Skin epidermis (tissue), 12 donors: ENCODE data around the gene BEAN1.

Source experiments
- H3K27ac ChIP-seq, 21 experiments: fragments of 200-600 bp; sonication (generic) in 11 of 21; one replicate each; pipeline ENCODE4 v1.5.0; 2020; ENCODE audit warnings: mild to moderate bottlenecking in 3 of 21, inconsistent platforms in 2 of 21, moderate library complexity in 2 of 21
- H3K4me3 ChIP-seq, 7 experiments: fragments of 200-600 bp; sonication (generic) in 2 of 7; one replicate each; pipeline ENCODE4 v1.5.0; 2020; ENCODE audit warnings: inconsistent platforms in 2 of 7, mild to moderate bottlenecking in 2 of 7, moderate library complexity in 1 of 7

The BEAN1 gene

GRCh38 chr16:66391726-66392670, 35.1 kb upstream of the BEAN1 start:
- Histone ChIP-seq H3K27ac (no peak overlapping the region), H3K4me3 (no peak overlapping the region)

GRCh38 chr16:66395806-66396555, 31.1 kb upstream of the BEAN1 start:
- Histone ChIP-seq H3K27ac (no peak overlapping the region), H3K4me3 (no peak overlapping the region)

GRCh38 chr16:66397736-66398433, 29.2 kb upstream of the BEAN1 start:
- Histone ChIP-seq H3K27ac (no peak overlapping the region), H3K4me3 (no peak overlapping the region)

- H3K27ac ChIP-seq = no peak overlapping the region
Observed at GRCh38 chr16:66399031-66399430, 28.1 kb upstream of the BEAN1 start.

GRCh38 chr16:66399930-66400329, 27.2 kb upstream of the BEAN1 start:
- H3K27ac ChIP-seq = no peak overlapping the region

More at GRCh38 chr16:66399031-66399430, 28.1 kb upstream of the BEAN1 start:
- H3K4me3 ChIP-seq = no peak overlapping the region

GRCh38 chr16:66400503-66401380, 26.4 kb upstream of the BEAN1 start:
- no peak overlapping the region for H3K27ac ChIP-seq
- H3K4me3 ChIP-seq = no peak overlapping the region

More at GRCh38 chr16:66399930-66400329, 27.2 kb upstream of the BEAN1 start:
- H3K4me3 ChIP-seq = no peak overlapping the region

GRCh38 chr16:66401610-66402009, 25.5 kb upstream of the BEAN1 start:
- no peak overlapping the region for H3K27ac ChIP-seq
- H3K4me3 ChIP-seq = no peak overlapping the region

GRCh38 chr16:66402166-66402565, 24.9 kb upstream of the BEAN1 start:
- Histone ChIP-seq H3K4me3 (no peak overlapping the region), H3K27ac (no peak overlapping the region)

- Histone ChIP-seq H3K27ac (no peak overlapping the region), H3K4me3 (no peak overlapping the region)
Observed at GRCh38 chr16:66402591-66403230, 24.4 kb upstream of the BEAN1 start.

- no peak overlapping the region for H3K27ac ChIP-seq
- no peak overlapping the region for H3K4me3 ChIP-seq
Observed at GRCh38 chr16:66403531-66404145, 23.5 kb upstream of the BEAN1 start.

- H3K27ac ChIP-seq = no peak overlapping the region
- H3K4me3 ChIP-seq = no peak overlapping the region
Observed at GRCh38 chr16:66405057-66405783, 21.9 kb upstream of the BEAN1 start.

GRCh38 chr16:66406534-66407221, 20.4 kb upstream of the BEAN1 start:
- H3K27ac ChIP-seq = peak overlapping the region in 4 of 21 experiments; percentile 12 to 52 (median 28)
- peak overlapping the region; percentile 26 to 56 (median 37) for H3K4me3 ChIP-seq

- Histone ChIP-seq H3K4me3 (peak overlapping the region in 5 of 7 experiments; percentile 1 to 20 (median 15)), H3K27ac (peak overlapping the region in 20 of 21 experiments; percentile 30 to 91 (median 74))
Observed at GRCh38 chr16:66408163-66409048, 18.7 kb upstream of the BEAN1 start.

GRCh38 chr16:66409156-66409555, 17.9 kb upstream of the BEAN1 start:
- Histone ChIP-seq H3K4me3 (peak overlapping the region in 1 of 7 experiments; percentile 7), H3K27ac (peak overlapping the region in 12 of 21 experiments; percentile 12 to 91 (median 78))

GRCh38 chr16:66412182-66412581, 14.9 kb upstream of the BEAN1 start:
- H3K27ac ChIP-seq = no peak overlapping the region
- no peak overlapping the region for H3K4me3 ChIP-seq

GRCh38 chr16:66414891-66415290, 12.2 kb upstream of the BEAN1 start:
- Histone ChIP-seq H3K4me3 (no peak overlapping the region), H3K27ac (no peak overlapping the region)
